ENCODE results near the gene ZNF277.

Gene ZNF277

GRCh38 chr7:112211348-112211907 lies 4.9 kb downstream of the ZNF277 start:
- TF ChIP-seq CTCF (conservative IDR thresholded peaks at IDR 0.05; ENCODE audit: low read length): no peak
- peak; percentile 72 for DNase-seq (ENCODE audit: low read depth)
- no peak overlapping the region for H3K4me3 ChIP-seq (ENCODE audit: low read length)

- TF ChIP-seq CTCF (conservative IDR thresholded peaks at IDR 0.05; ENCODE audit: low read length): no peak
- DNase-seq (ENCODE audit: low read depth): peak; percentile 33
Measured at GRCh38 chr7:112212571-112212970, 6.1 kb downstream of the ZNF277 start.

GRCh38 chr7:112213735-112214134 lies 7.2 kb downstream of the ZNF277 start:
- DNase-seq (ENCODE audit: low read depth): no peak
- no peak for TF ChIP-seq CTCF (conservative IDR thresholded peaks at IDR 0.05; ENCODE audit: low read length)
- H3K4me3 ChIP-seq (ENCODE audit: low read length): no peak overlapping the region

More at GRCh38 chr7:112212571-112212970, 6.1 kb downstream of the ZNF277 start:
- H3K4me3 ChIP-seq (ENCODE audit: low read length): no peak overlapping the region

- H3K4me3 ChIP-seq (ENCODE audit: low read length): no peak overlapping the region
- no peak for DNase-seq (ENCODE audit: low read depth)
- no peak for TF ChIP-seq CTCF (conservative IDR thresholded peaks at IDR 0.05; ENCODE audit: low read length)
Measured at GRCh38 chr7:112214268-112214667, 7.8 kb downstream of the ZNF277 start.

- DNase-seq (ENCODE audit: low read depth): no peak
- no peak overlapping the region for H3K4me3 ChIP-seq (ENCODE audit: low read length)
- TF ChIP-seq CTCF (conservative IDR thresholded peaks at IDR 0.05; ENCODE audit: low read length): no peak
Measured at GRCh38 chr7:112214883-112215282, 8.4 kb downstream of the ZNF277 start.

- no peak overlapping the region for H3K4me3 ChIP-seq (ENCODE audit: low read length)
- TF ChIP-seq CTCF (conservative IDR thresholded peaks at IDR 0.05; ENCODE audit: low read length): no peak
- no peak for DNase-seq (ENCODE audit: low read depth)
Measured at GRCh38 chr7:112215787-112216186, 9.3 kb downstream of the ZNF277 start.

GRCh38 chr7:112220877-112221434 lies 14.5 kb downstream of the ZNF277 start:
- no peak overlapping the region for H3K4me3 ChIP-seq (ENCODE audit: low read length)
- no peak for DNase-seq (ENCODE audit: low read depth)
- TF ChIP-seq CTCF (conservative IDR thresholded peaks at IDR 0.05; ENCODE audit: low read length): no peak

All from AG10803 (cell line).